Measurements from ENCODE around the gene PAPOLG.
A peak's percentile ranks its signal among the peaks of the same experiment; 100 is the strongest.
"Not testable (repeated sequence)": the region's sequence is repeated elsewhere in the genome, so short reads cannot be mapped to it uniquely, and the experiment has no call there.

Gene PAPOLG

DNA sequence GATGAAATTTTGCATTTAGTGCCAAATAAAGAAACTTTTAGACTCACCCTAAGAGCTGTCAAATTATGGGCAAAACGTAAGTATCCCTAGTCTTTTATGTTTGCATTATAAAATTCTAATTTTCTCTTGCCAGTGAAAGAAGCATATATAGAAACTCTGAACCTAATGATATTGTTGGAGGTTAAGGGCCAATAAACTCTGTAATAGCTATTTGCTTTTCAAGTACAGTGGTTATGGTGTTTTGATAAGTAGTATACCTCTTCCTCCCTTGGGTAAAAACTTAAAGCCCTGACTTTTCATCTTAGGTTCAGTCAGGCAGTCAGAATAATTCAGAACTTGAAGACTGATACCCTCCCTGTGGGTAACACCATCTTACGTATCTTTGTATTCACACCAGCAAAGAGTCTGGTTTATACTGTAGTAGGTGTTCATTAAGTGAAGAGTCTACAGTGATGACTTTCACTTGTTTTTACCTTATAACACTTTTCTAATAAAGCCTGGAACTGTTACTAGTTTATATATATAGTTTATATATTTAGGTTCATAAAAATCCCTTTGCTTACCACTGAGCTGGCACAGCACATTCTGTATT lies 19.1 kb downstream of the PAPOLG start:
- DNase-seq, result no peak

DNA sequence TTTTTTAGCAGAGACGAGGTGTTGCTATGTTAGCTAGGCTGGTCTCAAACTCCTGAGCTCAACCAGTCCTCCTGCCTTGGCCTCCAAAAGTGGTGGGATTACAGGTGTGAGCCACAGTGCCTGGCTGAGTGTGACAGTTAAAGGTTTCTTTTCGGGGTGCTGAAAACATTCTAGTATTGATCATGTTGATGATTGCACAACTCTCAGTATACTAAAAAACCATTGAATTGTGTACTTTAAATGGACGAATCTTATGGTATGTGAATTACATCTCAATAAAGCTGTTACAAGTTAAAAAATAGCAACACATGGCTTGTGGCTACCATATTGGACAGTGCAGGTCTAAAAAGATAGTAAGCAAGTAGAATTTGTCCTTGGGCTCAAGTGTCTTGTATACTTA lies 22.3 kb downstream of the PAPOLG start:
- no peak for DNase-seq

DNA sequence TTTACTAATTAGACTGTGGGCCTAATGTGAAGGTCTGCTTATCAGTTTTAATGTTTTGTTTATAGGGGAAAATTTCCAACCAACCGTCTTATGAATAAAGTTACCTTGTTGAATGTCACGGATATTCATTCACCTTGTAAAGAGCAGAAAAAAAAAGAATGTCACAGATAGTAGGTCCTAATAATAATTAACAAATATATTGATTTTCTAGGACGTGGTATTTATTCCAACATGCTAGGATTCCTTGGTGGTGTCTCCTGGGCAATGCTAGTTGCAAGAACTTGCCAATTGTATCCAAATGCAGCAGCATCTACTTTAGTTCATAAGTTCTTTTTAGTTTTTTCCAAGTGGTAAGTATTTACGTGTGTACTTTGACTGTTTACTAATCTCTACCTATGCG lies 23.4 kb downstream of the PAPOLG start:
- no peak for DNase-seq

DNA sequence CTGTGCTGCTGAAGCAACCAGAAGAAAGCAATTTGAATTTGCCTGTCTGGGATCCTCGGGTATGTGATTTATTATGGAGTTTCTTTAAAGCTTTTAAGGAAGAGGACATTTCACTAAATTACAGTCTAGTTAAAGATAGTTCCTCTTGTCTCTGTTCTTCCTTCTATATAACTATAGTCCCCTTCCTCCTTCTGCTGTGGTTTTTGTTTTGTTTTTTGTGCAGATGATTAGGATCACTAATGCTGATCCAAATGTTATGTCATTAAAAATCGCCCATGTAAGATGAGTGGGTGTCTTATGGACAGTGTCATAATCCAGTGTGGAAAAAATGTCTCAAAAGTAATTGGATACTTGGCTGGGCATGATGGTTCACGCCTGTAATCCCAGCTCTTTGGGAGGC lies 24.7 kb downstream of the PAPOLG start:
- peak; percentile 88 for DNase-seq

DNA sequence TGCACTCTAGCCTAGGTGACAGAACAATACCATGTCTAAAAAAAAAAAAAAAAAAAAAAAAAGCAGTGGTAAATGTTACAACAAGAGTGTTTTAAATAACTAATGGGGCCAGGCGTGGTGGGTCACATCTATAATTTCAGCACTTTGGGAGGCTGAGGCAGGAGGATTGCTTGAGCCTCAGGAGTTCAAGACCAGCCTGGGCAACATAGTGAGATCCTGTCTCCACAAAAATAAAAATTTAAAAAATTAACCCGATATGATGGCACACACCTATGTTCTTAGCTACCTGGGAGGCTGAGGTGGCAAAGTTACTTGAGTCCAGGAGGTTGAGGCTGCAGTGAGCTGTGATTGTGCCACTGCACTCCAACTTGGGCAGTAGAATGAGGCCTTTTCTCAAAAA lies 37.1 kb downstream of the PAPOLG start:
- no peak for DNase-seq

DNA sequence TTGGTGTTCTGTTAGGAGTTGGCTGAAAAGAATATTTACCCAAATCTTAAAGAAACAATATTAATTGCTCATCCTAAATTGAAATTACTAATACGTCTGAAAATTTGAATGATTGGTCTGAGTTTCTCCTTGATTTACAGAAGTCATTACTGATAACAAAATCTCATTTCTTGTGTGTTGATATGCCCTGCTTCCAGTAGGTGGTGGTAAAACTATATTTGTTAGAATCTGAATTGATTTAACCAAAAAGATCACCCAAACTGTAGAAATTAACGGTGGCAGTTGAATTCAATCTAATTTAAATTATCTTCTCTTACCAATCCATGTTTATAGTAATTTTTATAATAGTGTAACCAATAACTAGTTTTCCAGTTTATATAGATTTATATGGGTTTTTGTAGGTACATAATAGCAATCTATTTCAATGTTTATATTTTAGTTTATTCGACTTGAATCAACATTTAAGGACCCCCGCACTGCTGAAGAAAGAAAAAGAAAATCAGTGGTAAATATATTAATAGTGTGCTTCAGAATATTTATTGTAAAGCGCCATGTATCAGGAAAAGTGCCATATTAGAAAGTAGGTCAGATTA lies 38.3 kb downstream of the PAPOLG start:
- peak; percentile 71 for DNase-seq

DNA sequence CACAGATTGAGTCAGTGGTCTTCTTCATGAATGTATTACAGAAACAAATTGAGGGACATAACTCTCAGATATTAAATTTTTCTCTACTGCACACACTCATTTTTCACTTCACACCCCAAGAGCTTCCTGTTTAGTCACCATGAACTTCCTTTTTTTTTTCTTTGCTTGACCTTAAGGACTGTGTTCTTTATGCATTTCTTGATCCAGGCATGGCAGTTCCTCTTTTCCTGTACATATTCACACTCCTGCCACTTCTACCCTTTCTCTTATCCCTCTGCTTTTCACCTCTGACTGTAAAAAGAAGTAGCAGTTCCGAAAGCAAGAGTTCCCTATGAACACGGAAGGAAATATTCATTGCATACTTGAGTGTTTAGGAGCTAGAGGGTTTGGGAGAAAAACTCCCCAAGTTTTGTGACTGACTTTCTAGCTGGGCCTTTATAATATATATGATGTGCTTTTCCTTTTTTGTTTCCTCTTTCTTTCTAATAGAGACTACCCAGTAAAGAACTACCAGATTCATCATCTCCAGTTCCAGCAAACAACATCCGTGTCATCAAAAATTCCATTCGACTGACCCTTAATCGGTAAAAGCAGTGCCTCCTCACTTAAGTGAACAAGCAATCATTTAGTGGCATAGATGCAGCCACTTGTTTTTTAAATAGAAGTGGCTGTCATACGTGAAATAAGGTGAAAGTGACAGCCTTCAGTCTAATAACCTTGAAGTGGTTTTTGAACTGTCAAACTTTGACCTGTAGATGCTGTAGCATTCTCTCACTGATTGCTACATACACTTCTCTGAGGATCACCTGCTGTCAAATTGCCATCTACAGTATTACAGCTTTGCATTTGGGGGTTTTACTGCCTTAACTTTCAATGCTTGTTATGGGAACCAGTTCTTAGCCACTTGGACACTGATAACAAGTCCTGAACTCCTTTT lies 40.8 kb downstream of the PAPOLG start:
- peak; percentile 90 for DNase-seq

DNA sequence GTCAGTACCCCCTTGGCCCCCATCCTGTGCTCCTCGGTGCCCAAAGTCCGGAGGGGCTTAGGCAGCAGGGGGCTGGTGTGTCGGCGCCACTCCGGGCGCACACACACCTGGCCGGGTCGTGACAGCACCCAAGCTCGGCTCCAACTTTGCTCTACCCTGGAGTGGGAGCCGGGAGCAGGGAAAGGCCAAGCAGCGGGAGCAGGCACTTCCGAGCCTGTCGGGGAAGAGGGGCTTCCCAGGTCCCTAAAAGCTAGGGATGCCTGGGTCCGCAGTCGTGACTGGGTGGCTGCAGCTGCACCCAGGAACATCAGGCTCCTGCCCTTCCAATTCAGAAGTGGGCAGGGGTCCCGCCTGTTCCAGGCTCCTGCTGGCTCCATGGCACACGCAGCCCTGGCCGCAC lies 48.4 kb downstream of the PAPOLG start:
- DNase-seq, result no peak

DNA sequence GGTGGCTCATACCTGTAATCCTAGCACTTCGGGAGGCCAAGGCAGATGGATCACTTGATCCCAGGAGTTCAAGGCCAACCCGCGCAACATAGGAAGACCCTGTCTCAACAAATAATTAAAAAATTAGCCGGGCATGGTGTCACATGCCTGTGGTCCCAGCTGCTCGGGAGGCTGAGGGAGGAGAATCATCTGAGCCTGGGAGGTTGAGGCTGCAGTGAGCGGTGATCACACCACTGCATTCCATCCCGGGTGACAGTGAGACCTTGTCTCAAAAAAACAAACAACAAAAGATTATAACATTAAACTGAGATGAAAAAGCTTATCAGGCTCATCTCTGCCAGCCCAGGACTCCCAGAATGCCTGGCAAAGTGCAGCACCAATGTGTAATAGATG lies 50.5 kb downstream of the PAPOLG start:
- DNase-seq, result no peak

DNA sequence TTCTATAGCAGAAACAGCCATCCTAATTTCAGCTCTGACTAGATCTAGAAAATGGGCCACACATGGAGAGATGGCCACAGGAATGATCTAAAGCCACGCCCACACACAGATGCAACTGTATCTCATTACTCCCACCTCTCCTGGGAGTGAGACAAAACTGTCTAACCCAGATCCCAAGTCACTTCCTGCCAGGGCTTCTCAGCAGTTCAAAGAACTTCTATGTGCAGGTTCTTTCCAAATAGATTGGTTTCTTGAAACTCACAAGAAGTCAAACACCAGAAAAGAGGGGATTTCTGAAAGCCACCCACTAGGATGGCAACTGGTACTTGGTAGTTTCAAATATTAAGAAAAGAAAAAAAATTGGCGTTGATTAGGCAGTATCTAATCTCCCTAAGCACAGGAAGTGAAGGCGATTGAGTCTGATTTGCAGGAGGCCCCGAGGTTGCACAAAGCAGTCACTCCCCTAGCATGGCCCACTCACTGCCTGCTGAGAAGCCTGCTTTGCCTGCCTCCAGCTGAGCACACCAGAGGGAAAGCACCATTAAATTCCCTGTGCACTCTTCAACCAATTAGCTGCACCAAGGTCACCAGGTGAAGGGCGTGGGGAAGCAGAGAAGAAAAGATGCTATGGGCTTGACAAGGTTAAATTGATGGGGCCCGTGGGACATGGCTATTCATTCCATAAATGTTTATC lies 51.1 kb downstream of the PAPOLG start:
- peak; percentile 89 for DNase-seq

DNA sequence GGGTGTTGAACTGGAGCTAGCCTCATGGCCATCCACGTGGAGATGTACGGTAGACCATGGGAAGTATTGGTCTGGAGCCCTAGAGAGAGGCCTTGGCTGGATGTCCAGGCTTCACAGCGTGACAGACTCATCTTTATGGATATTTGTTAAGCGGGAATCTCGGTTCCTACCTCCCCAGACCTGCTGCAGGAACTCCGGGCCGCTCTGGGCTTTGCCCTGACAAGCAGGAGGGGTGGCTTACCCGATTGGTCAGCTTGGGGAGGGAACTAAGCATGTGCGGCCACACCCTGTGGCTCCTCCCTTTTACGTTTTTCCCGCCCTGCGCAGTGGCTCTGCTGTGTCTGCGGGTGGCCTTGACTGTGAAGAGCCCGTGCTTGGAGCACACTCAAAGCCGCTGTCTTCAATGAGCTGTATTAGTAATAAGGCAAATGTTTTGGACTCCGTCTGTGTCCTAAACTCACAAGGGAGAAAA lies 52.3 kb downstream of the PAPOLG start:
- DNase-seq, result no peak

DNA sequence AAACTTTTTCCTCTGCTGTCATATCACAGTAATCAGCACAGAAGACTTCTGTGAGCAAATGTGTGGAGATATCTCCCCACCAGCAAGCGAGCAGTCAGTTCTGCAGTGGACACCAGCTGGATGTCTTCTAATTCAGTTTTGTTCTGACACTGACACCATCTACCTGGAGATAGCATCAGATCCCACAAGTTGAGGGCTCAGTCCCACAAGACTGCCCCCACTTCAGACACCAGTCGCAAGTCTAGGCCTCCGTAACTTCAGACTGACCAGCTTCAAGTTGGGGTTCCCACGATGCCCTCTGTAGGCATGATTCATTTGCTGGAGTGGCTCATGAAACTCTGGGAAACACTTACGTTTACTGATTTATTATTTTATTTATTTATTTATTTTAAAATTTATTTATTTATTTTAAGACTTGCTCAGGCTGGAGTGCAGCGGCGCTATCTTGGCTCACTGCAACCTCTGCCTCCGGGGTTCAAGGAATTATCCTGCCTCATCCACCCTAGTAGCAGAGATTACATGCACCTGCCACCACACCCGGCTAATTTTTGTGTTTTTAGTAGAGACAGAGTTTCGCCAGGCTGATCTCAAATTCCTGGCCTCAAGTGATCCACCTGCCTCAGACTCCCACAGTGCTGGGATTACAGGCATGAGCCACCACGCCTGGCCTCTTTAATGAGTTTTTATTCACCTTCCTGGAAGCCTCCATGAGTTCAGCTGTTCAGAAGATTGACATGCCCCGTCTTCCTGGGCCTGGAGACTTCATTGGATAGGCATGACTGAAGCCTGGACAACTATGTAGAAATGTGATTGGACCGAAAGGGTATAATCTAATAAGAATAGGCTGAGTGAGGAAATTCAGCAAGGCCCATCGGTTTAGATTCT lies 55.7 kb downstream of the PAPOLG start:
- DNase-seq, result no peak

DNA sequence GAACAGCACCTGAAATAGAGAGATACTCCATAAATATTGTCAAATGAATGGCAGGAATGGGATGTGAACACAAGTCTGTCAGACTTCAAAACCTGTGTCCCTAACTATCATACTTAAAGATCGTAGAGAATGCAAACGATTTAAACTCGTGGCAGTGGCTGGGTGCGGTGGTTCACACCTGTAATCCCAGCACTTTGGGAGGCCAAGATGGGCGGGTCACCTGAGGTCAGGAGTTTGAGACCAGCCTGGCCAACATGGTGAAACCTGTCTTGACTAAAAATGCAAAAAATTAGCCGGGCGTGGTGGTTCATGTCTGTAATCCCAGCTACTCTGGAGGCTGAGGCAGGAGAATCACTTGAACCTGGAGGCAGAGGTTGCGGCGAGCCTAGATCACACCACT lies 61.1 kb downstream of the PAPOLG start:
- not testable (repeated sequence) for DNase-seq

DNA sequence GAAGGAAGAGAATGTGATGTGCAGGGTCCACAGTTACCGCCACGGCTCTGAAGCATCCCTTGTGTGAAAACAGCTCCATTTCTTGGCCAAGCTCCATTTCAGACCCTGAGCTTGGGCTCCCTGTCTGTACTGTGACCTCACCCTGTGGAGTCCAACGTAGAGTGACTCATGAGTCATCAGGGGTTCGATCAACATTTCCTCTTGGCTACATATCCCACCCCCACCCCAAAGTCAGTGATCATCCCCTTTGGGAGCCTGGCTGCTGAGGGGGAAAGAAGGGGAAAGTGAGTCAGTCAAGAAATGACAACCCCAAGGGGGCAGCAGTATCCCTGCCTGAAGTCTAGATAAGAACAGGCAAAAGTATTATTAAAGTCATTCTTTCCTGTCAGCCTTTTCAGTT lies 62.2 kb downstream of the PAPOLG start:
- DNase-seq, result peak; percentile 68

DNA sequence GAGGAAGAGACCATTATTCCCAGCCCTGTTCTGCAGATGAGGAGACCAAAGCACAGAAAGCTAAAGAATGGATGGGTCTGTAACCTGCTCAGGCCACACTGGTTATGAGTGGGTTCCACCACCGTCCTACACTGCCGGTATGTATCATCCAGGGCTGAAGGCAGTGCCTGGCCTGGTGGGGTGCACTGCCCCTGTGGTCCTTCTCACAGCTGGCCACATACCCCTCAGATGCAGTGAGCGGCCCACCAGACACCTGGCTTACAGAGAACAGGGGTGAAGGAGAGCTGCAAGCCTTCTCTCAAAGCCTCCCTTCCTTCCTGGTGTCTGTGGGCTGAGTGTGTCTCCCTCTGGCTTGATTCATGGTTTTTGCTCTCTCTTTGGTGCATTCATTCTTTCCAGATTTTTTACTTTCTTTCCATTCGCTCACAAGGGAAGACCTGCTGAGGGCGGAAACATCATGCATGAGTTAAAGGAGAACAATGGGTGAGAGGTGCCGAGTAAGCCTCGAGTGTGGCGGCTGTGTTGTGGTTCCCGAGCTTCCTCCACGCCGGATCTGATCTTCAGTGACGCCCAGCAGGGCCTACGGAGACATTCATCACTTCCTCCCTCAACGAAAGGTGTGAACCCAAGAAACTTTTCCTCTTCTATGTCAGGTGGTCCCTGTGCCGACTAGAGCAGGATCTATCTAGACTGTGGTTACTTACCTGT lies 63.2 kb downstream of the PAPOLG start:
- no peak for DNase-seq

DNA sequence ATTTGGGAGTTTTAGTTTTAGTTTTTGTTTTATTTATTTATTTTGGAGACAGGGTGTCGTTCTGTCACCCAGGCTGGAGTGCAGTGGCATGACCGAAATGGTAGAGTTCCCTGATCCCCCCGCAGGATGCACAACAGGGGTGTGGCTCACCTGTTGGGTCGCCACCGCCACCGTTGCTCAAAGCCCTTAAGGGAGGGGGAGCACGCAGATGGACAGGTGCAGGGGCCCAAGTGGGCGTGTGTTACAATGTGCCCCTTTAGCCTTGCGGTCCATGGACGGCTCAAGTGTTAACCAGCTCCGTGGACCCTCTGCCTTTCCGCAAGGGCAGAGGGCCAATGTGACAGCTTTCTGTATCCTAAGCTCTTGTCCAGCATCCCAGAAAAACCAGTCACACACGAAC lies 63.9 kb downstream of the PAPOLG start:
- DNase-seq, result no peak

DNA sequence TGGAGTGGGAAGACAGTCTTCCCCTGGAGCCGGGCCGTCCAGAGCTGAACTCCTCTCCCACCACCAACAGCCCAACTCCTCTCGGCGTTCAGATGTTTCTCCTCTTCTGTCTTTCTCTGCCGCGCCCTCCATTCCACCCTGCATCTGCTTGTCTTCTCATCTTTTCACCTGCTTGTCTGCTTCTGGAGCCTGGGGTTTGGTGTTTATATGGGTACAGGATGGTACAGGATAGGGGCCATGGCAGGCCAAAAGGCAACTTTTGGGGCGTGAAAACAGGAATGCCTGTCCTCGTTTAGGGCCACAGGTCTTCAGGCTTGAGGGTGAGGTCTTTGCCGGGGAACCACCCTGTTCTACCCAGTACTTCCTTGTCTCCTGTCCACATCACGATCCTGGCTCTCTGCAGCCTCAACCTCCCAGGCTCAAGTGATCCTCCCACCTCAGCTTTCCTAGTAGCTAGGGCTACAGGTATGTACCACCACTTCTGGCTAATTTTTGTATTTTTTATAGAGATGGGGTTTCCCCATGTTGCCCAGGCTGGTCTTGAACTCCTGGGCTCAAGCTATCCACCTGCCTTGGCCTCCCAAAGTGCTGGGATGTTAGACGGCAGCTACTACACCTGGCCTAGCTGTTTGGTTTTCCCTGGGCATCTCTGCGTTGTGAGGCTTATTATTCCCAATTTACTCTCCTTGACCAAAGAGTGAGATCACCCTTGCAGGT lies 64.5 kb downstream of the PAPOLG start:
- DNase-seq, result no peak

DNA sequence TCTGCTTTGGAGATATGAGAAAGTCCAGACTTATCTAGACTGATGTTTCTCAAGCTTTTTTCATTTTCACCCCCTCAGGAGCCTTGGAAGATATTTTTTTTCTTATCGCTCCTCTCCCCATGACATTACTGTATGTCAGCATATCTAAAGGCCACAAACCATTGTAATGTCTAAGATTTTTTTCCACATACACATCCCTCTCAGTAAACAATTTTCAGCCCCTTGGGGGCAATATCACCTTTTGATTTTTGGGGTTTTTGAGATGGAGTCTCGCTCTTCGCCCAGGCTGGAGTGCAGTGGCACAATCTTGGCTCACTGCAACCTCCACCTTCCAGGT lies 65.0 kb downstream of the PAPOLG start:
- DNase-seq, result no peak

DNA sequence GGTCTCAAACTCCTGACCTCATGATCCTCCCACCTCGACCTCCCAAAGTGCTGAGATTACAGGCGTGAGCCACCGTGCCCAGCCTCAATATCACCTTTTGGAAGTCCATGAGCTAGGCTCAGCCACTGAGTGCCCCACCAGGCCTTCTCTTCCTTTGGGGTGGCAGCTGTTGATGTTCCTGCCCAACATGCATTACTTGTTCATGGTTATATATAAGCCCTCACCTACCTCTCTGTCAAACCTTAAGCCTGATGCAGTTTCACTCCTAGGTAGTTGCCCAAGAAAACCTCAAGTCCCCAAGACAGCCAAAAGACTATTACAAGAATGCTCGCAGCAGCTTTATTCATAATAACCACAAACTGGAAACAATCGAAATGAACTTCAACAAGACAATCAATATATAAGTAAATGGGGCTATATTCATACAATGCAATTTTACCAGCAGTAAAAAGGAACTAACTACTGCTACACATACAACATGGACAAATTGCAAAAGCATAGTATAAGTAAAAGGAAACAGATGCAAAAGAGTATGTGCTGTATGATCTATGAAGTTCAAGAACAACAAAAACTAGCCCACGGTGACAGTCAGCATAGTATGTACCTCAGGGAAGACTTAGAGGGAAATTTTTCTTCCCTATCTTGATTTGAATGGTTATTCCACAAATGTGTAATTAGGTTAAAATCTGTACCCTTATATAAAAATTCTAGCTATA lies 65.7 kb downstream of the PAPOLG start:
- DNase-seq, result peak; percentile 39

DNA sequence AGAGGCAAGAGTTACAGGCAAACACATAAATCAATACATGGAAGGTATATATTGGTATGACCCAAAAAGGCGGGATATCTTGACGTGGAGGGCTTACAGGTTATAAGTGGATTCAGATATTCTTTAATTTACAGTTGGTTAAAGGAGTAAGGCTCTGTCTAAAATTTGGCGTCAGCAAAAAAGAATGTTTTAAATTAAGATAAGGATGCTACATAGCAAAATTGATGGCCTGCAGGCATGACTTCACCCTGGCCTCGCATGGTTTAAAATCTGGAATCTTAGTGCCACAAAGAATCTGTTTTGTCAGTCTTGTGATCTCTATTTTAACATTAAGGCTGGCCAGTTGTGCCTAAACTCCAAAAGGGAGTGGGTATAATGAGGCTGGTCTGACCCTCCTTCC lies 66.9 kb downstream of the PAPOLG start:
- DNase-seq, result no peak
